ENCODE measurements around the gene KLHL24. TPM values are rescaled to one million over a fixed set of nuclear protein-coding genes. Genes with fewer than 3 reads are reported as not detected.
A peak's percentile ranks its signal among the peaks of the same experiment; 100 is the strongest.

KLHL24 gene
- total and polyA plus RNA-seq, 2 of the 13 experiments (the other 11 are each of a cell fraction or from before 2014, with no cell fraction given): 6.9 to 15.7 TPM

DNA sequence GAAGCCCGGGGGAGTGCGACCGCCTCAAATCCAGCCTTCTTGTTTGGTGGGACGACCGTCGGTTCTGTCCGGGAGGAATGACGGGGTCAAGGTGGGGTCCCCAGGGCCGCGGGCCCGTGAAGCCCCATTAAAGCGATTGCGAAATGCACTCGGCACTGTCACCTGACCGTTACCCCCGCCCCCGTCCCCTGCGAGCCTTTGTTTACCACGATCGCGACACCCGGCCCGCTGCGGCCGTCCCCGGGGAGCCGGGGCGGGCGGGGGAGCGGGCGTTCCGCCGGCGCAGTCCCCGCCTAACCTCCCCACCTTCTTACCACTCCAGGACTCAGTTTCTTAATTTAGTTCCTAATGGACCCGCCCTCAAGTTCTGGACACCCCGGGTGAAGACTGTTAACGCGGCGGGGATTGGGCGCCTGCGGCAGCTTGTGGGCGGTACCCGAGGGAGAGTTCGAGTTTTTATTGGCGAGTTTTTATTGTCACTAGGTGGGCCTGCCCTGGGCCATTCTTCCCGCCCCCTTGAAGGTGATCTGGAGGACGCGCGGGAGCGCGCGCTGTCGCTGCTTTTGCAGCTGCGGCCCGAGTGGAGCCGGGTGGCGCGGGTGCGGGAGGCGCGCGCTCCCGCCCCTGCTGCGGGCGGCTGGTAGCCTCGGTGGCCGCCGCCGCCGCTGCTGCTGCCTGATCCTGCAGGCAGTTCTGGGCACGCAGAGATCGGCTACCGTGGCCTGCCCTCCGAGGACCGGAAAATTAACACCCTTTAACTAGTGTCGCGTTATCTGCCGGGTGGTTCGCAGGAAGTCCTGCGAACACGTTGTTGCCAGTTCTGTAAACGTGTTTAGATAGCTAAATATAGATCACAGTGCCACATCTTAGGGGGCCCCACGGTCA is 1.0 kb downstream of the KLHL24 start (continued):
- TF ChIP-seq, protein P1, sequence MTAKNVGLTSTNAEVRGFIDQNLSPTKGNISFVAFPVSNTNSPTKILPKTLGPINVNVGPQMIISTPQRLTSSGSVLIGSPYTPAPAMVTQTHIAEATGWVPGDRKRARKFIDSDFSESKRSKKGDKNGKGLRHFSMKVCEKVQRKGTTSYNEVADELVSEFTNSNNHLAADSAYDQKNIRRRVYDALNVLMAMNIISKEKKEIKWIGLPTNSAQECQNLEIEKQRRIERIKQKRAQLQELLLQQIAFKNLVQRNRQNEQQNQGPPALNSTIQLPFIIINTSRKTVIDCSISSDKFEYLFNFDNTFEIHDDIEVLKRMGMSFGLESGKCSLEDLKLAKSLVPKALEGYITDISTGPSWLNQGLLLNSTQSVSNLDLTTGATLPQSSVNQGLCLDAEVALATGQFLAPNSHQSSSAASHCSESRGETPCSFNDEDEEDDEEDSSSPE (CRISPR knock-in tag; IDR thresholded peaks at IDR 0.05): peak; percentile 49; the same call in 1 of the 2 replicates
- TF ChIP-seq FOXP4 (CRISPR knock-in tag; IDR thresholded peaks at IDR 0.05) (peak; percentile 24; the same call in 1 of the 2 replicates), CENPX (CRISPR knock-in tag; IDR thresholded peaks at IDR 0.05) (no peak), GFI1 (CRISPR knock-in tag; IDR thresholded peaks at IDR 0.05; ENCODE audit: borderline replicate concordance) (no peak), SMAD9 (CRISPR knock-in tag; IDR thresholded peaks at IDR 0.05) (no peak), KLF11 (CRISPR knock-in tag; IDR thresholded peaks at IDR 0.05) (no peak), PCBP1 (IDR thresholded peaks at IDR 0.05; ENCODE audit: borderline replicate concordance, low read depth, low read length) (no peak), TGIF2 (CRISPR knock-in tag; IDR thresholded peaks at IDR 0.05) (no peak), ZNF263 (CRISPR knock-in tag; IDR thresholded peaks at IDR 0.05) (no peak; the same call in 1 of the 2 replicates), PAX8 (CRISPR knock-in tag; IDR thresholded peaks at IDR 0.05; ENCODE audit: borderline replicate concordance) (0 out of 2 replicates have a peak, but pooled peaks have one; percentile 69), KMT2A (CRISPR knock-in tag; IDR thresholded peaks at IDR 0.05) (no peak; the same call in 1 of the 2 replicates), PRDM15 (CRISPR knock-in tag; IDR thresholded peaks at IDR 0.05) (peak; percentile 53; the same call in 1 of the 2 replicates), SMARCE1 (IDR thresholded peaks at IDR 0.05; ENCODE audit: borderline replicate concordance) (no peak), BRF2 (CRISPR knock-in tag; IDR thresholded peaks at IDR 0.05) (no peak), ZNF766 (CRISPR knock-in tag; IDR thresholded peaks at IDR 0.05; ENCODE audit: borderline replicate concordance) (peak; percentile 53; the same call in 1 of the 2 replicates), ZMYM2 (CRISPR knock-in tag; IDR thresholded peaks at IDR 0.05) (no peak)
- TF ChIP-seq, protein P2, sequence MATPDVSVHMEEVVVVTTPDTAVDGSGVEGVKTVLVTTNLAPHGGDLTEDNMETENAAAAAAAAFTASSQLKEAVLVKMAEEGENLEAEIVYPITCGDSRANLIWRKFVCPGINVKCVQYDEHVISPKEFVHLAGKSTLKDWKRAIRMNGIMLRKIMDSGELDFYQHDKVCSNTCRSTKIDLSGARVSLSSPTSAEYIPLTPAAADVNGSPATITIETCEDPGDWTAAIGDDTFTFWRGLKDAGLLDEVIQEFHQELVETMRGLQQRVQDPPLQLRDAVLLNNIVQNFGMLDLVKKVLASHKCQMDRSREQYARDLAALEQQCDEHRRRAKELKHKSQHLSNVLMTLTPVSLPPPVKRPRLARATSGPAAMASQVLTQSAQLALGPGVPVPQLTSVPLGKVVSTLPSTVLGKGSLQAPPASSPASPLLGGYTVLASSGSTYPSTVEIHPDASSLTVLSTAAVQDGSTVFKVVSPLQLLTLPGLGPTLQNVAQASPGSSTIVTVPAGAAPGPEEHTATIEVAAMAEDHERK (CRISPR knock-in tag; IDR thresholded peaks at IDR 0.05; ENCODE audit: low read depth): no peak

Data from HepG2 (cell line).